ENCODE measurements around the gene GAPVD1. TPM values are rescaled to one million over a fixed set of nuclear protein-coding genes. Genes with fewer than 3 reads are reported as not detected.

The GAPVD1 gene
- total RNA-seq, 1 experiment from 2014 or later: 70.3 TPM

GRCh38 chr9:125241863-125242739 is 19.5 kb upstream of the GAPVD1 start:
- POLR2A ChIA-PET (ENCODE audit: unreplicated experiment): interaction anchor here (0.6 to 1.3 kb wide), 13 partner anchors 16 to 1118 kb away, joined by 3 to 17 read pairs (median 5); partner anchors contain the start of genes GAPVD1 and PPP6C
- Histone ChIP-seq H3K4me2 (peak overlapping the region; percentile 85), H3K9me2 (ENCODE audit: insufficient read depth) (no peaks in the 10 kb centered on the region), H2AFZ (no peak overlapping the region), H3K9me3 (ENCODE audit: insufficient read depth, low read depth) (no peaks in the 10 kb centered on the region), H3F3A (ENCODE audit: insufficient read depth, low read depth) (peaks cover 52% of the 10 kb centered on the region), H3K4me3 (peak overlapping the region; percentile 89), H4K20me1 (ENCODE audit: insufficient read depth) (peaks cover 39% of the 10 kb centered on the region), H3K27me3 (ENCODE audit: insufficient read depth, low read depth) (no peaks in the 10 kb centered on the region), H3K36me3 (ENCODE audit: low read depth) (peaks cover 34% of the 10 kb centered on the region), H3K27ac (peak overlapping the region; percentile 95), H3K4me1 (replicated peaks; ENCODE audit: insufficient read depth) (peaks cover 45% of the 10 kb centered on the region), H3K79me2 (ENCODE audit: low read depth) (peaks cover 51% of the 10 kb centered on the region)
- no peak for TF ChIP-seq CTCF (conservative IDR thresholded peaks at IDR 0.05)
- no peak for TF ChIP-seq EZH2 (IDR thresholded peaks at IDR 0.05; ENCODE audit: low read depth)
- CTCF ChIA-PET: interaction anchor here (0.7 to 1.3 kb wide), 3 partner anchors 14 to 471 kb away, joined by 3 to 4 read pairs (median 4); partner anchors contain the start of gene NR6A1
- DNase-seq: peak in 1 of 2 experiments; percentile 37
- BruUV-seq (replicated peaks): TSS peak; percentile 94
- intact Hi-C loops (cut with micrococcal nuclease; ENCODE audit: unreplicated experiment): loop anchor here (1.0 kb wide), 4 partner anchors 19 to 99 kb away; partner anchors contain the start of genes GAPVD1, RABEPK and SCAI

- Histone ChIP-seq H3K9me3 (ENCODE audit: insufficient read depth, low read depth) (no peaks in the 10 kb centered on the region), H3K79me2 (ENCODE audit: low read depth) (peaks cover 33% of the 10 kb centered on the region), H3K4me3 (no peak overlapping the region), H2AFZ (no peak overlapping the region), H3F3A (ENCODE audit: insufficient read depth, low read depth) (peaks cover 35% of the 10 kb centered on the region), H3K9me2 (ENCODE audit: insufficient read depth) (no peaks in the 10 kb centered on the region), H3K27me3 (ENCODE audit: insufficient read depth, low read depth) (no peaks in the 10 kb centered on the region), H3K36me3 (ENCODE audit: low read depth) (peaks cover 17% of the 10 kb centered on the region), H3K4me2 (peak overlapping the region; percentile 43), H4K20me1 (ENCODE audit: insufficient read depth) (peaks cover 21% of the 10 kb centered on the region), H3K27ac (peak overlapping the region; percentile 95), H3K4me1 (replicated peaks; ENCODE audit: insufficient read depth) (peaks cover 29% of the 10 kb centered on the region)
- TF ChIP-seq CTCF (conservative IDR thresholded peaks at IDR 0.05): no peak
- TF ChIP-seq EZH2 (IDR thresholded peaks at IDR 0.05; ENCODE audit: low read depth): no peak
- ChIA-PET POLR2A (ENCODE audit: unreplicated experiment) (interaction anchor here (0.5 kb wide), 1 partner anchor 44 kb away, joined by 4 read pairs; no protein-coding TSS in a partner anchor), CTCF (interaction anchor here (0.6 kb wide), 1 partner anchor 25 kb away, joined by 4 read pairs; no protein-coding TSS in a partner anchor)
- BruUV-seq (replicated peaks): no TSS peak
- DNase-seq: no peak
- intact Hi-C loops (cut with micrococcal nuclease; ENCODE audit: unreplicated experiment): no loop called here
Measured at GRCh38 chr9:125243792-125244260, 17.8 kb upstream of the GAPVD1 start.

GRCh38 chr9:125246261-125246667 is 15.4 kb upstream of the GAPVD1 start:
- TF ChIP-seq CTCF (conservative IDR thresholded peaks at IDR 0.05) (no peak), EZH2 (IDR thresholded peaks at IDR 0.05; ENCODE audit: low read depth) (no peak)
- Histone ChIP-seq H2AFZ (no peak overlapping the region), H4K20me1 (ENCODE audit: insufficient read depth) (no peaks in the 10 kb centered on the region), H3K36me3 (ENCODE audit: low read depth) (no peaks in the 10 kb centered on the region), H3K4me2 (no peak overlapping the region), H3F3A (ENCODE audit: insufficient read depth, low read depth) (peaks cover 23% of the 10 kb centered on the region), H3K9me3 (ENCODE audit: insufficient read depth, low read depth) (no peaks in the 10 kb centered on the region), H3K9me2 (ENCODE audit: insufficient read depth) (no peaks in the 10 kb centered on the region), H3K4me1 (replicated peaks; ENCODE audit: insufficient read depth) (peaks cover 21% of the 10 kb centered on the region), H3K79me2 (ENCODE audit: low read depth) (peaks cover 11% of the 10 kb centered on the region), H3K27me3 (ENCODE audit: insufficient read depth, low read depth) (no peaks in the 10 kb centered on the region), H3K4me3 (no peak overlapping the region), H3K27ac (no peak overlapping the region)
- ChIA-PET POLR2A (ENCODE audit: unreplicated experiment) (no interaction called here), CTCF (no interaction called here)
- DNase-seq: no peak
- intact Hi-C loops (cut with micrococcal nuclease; ENCODE audit: unreplicated experiment): no loop called here
- BruUV-seq (replicated peaks): no TSS peak
